SH-SY5Y (cell line): ENCODE measurements around the gene NOP14.

Experiments
- GATA2 ChIP-seq: IDR thresholded peaks from 2 replicates; pipeline ENCODE4 v1.6.1; 2011; ENCODE audit warnings: mild to moderate bottlenecking, low read depth, low read length
- GATA3 ChIP-seq: IDR thresholded peaks from 2 replicates; pipeline ENCODE4 v1.6.1; 2011; ENCODE audit warnings: low read depth, mild to moderate bottlenecking, low read length, moderate library complexity

GRCh38 chr4:2963966-2964471, 813 bp upstream of the NOP14 start:
- no peak for TF ChIP-seq GATA2
- TF ChIP-seq GATA3, result no peak
